HG02938 (cell line): Measurements from ENCODE around the gene KISS1R.
"Not testable (repeated sequence)": the region's sequence is repeated elsewhere in the genome, so short reads cannot be mapped to it uniquely, and the experiment has no call there.

ENCODE experiments used
- ATAC-seq: cut with Tn5 transposase; IDR thresholded peaks from one replicate; pipeline ENCODE4 v1.9.1; 2021; ENCODE audit warnings: mild to moderate bottlenecking, moderate library complexity; ENCODE audit not compliant: unreplicated experiment

KISS1R gene

DNA sequence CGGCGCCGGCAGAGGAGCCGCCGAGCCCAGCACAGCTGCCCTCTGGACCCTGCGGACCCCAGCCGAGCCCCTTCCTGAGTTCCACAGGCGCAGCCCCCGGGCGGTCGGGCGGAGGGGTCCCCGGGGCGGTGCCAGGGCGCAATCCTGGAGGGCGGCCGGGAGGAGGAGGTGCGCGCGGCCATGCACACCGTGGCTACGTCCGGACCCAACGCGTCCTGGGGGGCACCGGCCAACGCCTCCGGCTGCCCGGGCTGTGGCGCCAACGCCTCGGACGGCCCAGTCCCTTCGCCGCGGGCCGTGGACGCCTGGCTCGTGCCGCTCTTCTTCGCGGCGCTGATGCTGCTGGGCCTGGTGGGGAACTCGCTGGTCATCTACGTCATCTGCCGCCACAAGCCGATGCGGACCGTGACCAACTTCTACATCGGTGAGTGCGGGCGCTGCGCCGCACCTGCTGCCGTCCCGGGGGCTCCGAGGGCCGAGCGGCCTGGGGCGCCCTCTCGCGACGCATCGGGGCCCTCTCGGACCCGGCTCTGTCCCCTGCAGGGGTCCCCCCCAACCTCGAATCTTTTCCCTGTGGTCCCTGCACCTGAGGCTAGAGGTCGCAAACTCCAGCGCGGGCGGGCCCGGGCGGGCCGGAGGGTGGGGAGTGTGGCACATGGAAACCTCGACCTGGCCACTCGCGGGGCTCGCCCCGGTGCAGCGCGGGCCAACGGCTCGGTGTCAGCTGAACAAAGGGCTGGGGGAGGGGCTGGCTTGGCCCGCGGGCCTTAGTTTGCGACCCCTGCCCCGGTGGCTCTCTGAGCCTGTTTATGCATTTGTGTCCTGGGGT lies at the start of gene KISS1R:
Gene KISS1R (plus strand): TSS at position 11 of the 829 bp plus-strand sequence. CDS start 170 bp downstream, at position 181.
- ATAC-seq: no peak

DNA sequence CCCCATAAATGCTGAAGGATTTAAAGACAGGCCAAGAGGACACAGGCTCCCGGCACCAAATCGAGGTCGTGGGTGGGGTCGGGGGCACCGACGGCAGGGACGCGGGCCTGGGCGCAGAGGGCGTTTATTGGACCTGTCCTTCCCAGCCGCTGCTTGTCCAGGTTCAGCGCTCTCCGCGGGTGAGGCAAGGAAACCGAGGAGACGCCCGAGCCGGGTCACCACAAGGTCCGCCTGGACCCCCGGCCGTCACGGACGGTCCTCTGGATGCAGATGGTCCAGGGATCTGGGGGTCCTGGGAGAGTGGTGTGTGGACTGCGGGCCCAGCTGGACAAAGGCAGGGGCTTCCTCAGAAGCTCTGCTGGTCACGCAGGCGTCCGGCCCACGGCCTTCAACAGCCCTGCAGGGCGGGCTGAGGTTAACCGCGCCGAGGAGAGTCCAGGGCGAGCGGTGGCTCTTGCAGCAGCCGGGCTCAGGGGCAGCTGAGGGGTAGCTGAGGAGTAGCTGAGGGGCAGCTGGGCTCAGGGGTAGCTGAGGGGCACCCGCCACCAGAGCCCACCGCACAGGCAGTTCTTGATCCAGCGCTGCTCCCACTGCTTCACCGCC lies 49.2 kb upstream of the KISS1R start:
- no peak for ATAC-seq

DNA sequence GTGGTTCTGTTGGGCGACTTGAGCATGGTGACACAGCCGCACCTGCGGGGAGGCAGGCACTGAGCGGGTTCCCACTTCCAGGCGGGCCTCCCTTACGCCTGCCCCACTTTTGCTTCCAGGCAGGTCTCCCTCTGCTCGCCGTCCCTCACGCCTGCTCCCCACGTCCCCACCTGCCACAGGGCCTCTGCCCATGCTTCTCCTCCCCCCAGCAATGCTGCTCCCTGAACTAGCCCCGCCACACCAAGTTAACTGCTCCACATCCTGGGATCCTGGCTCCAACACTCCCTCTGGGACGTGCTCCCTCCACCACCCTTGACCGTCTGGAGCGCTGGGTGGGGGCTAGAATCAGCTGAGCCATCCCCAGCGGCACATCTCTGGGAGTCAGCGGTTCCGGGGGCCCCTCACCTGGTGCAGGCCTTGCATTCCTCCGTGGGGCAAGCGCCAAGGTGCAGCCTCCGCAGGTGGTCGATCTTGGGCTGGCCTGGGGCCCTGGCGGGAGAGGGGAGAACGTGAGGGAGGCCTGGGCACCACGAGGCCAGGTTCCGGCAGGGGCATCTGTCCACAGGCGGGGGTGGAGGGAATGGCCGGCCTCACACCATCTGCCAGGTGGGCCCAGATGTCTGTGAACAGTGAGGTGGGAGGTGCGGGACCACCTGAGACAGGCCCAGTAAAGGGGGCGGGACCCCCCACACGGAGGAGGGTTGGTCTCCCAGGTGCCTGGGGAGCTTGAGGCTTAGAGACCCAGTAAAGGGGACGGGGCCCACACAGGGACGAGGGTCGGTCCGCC lies 48.5 kb upstream of the KISS1R start:
- ATAC-seq: no peak

DNA sequence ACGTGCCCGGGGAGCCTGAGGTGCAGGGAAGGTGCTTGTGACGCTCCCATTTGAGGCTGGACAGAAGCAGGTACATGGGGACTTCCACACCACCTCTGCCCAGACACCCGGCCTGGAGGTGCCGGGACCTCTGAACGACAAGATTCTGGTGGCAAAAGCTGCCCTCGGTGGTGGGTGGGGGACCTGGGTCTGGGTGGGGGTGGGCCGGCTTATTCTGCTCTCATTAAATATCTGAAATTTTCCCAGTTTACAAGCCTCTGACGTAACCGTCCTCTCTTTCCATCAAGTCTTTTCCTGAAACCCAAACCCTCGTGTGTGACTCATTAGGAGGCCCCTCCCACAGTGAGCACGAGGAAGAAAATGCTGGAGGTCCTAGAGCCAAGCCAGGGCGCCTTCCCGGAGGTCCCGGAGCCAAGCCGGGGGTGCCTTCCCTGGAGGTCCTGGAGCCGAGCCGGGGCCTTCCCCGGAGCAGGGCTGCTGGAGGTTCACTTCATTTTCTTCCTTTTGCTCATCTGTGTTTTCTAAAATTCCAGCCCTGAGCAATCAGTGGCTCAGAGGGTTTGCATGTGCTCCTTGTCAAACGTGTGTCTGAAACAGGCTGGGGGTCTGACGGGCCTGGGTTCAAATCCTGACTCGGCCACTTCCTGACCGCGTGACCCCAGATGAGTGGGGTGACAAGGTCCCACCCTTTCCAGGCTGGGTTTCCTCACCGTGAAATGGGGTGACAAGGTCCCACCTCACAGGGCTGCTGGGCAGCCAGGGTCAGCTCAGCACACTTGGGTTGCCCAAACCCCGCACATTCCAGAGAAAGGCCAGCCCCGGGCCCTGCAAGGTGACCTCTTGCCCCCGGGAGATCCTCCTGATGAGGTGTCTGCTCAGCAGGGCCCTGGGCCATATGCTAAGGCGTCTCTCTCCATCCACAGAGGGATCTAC lies 47.6 kb upstream of the KISS1R start:
- no peak for ATAC-seq

DNA sequence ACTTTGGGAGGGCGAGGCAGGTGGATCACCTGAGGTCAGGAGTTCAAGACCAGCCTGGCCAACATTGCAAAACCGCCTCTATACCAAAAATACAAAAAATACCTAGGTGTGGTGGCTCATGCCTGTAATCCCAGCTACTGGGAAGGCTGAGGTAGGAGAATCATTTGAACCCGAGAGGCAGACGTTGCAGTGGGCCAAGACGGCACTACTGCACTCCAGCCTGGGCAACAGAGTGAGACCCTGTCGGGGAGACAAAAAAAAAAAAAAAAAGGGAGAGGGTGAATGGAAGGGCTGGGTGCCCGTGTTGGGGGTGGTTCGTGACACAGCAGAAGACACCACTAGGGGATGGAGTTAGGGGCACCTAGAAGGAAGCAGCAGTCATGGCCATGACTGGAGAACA lies 46.8 kb upstream of the KISS1R start:
- no peak for ATAC-seq

DNA sequence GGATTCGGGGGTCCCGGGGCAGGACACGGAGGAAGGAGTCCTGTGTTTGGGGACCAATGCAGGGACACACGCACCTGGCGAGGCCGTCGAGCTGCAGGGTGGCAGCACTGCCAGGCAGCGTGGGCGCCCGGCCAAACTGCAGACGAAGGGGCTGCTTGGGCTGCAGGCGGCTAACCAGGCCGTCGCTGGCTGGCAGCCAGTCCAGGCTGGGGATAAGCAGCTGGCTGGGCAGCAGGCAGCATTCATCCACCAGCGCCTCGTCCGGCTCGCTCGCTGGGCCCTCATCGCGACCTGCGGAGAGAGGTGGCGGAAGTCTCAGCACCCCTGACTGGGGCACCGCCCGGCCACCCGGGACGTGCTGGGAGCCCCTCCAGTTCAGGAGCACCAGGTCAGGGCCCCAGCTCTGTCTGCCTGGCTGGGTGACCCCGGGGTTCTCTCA lies 46.2 kb upstream of the KISS1R start:
- ATAC-seq: no peak

DNA sequence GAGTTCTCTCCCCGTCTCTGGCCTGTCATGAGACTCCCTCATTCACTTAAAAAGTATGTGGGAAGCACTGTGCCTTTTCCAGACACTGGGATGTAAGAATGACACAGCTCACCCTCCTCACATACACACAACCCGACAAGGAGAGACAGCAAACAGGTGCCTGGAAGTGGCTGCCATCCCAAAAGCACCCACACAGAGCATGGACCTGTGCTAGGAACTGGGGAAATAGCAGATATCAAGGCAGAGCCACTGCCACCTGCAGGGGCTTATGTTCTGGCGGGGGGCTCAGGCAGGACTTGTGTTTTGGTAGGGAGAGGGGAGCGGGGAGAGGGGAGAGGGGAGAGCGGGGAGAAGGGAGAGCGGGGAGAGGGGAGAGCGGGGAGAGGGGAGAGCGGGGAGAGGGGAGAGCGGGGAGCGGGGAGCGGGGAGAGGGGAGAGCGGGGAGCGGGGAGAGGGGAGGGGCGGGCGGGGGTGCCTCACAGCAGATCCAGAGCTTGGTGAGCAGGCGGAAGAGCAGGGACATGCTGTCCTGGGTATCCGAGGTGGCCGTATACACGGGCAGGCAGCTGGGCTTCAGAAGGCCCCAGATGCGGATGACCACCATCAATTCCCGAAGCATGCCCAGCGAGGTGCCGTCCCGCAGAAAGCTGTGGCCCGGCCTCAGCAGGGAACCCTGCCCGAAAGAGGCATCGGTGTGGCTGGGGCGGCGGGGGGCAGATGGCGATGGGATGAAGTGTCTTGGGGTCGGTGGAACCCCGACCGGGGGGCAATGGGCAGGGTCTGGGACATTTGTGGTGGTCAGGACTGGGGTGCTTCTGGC lies 45.5 kb upstream of the KISS1R start:
- ATAC-seq: no peak

DNA sequence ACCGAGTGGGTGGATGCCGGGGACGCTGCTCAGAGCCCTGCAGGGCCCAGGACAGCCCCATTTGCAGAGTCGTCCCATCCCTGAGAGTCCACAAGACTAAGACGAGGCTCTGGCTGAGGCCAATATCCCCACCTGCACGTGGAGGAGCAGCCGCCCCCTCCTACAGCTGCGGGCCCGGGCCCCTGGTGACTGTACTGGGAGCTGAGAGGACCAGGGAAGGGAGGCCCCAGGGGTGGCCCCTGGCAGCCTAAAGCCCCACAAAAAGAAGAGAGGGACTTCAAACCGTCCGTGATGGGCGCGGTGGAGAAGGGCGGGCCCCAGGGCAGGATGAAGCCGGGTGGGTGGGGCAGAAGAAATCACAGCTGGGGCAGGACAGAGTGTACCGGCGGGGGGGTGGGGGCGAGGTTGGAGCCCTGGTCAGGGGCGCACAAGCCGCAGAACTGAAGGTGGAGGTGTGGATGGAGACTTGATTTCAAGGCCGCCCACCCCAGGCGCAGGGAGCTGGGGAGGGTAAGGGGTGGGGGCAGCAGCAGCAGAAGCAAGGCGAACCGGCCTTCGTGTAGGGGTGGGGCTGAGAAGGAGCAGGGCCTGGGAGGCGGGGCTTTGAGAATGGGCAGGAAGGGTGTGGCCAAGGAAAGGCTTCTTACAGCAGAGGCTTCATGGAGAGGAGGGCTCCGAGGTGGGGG lies 44.7 kb upstream of the KISS1R start:
- ATAC-seq: no peak

DNA sequence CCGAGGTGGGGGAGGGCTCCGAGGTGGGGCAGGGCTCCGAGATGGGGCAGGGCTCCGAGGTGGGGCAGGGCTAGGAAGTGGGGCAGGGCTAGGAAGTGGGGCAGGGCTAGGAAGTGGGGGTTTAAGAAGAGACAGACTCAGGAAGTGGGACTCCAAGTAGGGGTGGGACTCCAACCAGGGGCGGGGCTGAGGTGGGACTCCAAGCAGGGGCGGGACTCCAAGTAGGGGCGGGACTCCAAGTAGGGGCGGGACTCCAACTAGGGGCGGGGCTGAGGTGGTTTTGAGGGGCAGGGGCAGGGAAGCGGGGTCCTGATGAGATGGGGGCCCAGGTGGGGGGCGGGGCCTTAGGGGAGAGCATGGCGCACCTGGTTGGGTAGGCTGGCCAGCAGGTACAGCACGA lies 44.0 kb upstream of the KISS1R start:
- ATAC-seq: no peak

DNA sequence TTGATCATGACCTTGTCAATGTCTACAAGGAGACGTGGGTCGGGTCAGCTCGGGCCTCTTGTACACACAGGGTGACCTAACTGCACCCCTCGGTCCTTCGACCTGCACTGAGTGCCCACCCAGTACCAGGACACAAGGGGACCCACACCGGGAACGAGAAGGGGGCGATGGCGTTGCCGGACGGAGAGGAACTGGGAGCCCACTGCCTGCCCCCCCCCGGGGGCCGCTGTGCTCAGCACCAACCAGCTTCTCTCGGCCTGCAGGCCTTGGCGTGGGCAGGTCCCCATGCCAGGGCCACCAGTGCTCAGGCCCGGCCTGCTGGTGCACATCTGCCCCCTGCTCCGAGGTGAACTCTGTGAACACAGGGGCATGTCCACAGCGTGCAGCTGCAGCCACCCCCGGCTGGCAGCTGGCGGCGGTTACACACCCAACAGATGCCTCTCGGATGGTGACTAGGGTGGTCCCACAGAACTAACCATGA lies 43.5 kb upstream of the KISS1R start:
- ATAC-seq: no peak

DNA sequence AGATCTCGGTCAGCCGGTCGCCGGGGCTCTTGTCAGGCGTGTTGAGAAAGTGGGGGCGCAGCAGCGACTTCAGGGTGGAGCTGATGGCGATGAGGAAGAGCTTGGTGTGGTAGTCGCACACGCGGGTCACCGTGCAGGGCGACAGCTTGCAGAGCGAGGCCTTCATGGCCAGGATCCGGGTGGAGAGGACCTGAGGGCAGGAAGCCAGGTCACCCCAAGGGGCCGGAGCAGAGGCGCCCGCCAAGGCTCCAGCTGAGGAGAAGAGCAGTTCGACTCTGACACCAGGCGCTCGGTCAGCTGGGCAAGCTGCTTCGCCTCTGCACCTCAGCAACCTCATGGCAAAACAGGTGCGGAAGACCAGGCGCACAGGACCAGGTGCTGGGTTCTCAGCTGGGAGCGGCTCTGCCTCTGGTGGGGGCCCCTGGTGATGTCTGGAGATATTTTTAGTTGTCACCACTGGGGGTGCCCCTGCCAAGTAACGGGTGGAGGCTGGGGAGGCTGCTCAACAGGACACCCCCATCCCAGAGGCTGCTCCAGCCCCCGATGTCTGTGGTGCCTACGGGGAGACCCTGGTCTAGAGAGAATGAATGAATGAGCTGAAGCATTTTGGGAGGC lies 41.8 kb upstream of the KISS1R start:
- ATAC-seq: no peak

DNA sequence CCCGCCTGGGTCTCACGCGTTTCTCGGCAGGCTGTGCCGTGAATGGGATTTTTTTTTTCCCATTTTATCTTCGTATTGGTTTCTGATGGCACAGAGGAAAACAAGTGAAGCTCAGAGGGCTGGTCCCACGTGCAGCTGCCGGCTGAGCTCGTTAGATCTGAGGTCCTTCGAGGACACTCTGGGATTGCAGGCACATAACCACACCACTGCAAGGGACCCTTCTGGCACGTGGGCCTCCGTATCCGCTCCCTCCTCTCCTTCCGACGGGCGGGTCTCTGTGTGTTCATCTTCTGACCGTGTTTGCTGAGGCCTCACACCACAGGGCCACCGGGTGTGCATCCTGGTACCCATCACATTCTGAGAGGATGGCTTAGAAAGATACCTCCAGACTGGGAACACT lies 41.0 kb upstream of the KISS1R start:
- ATAC-seq: no peak

DNA sequence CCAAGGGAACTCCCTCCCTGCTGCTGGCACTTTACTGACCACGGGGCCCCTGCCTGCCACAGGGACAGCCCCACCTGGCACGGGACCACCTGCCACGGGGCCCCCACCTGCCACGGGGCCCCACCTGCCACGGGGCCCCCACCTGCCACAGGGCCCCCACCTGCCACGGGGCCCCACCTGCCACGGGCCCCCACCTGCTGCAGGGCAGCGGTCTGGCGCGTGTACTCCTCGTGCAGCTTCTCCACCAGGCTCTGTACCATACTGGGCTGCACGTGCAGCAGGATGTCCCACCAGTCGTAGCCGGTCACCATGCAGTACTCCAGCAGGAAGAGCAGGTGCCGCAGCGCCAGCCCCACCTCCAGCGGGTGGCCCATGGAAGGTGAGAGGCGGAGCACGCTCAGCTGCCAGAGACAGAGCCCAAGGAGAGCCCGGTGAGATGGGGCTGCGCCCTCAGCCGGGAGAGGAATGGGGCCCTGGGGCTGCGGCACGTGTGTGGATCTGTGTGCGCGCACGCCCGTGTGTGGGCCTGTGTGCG lies 40.3 kb upstream of the KISS1R start:
- no peak for ATAC-seq

DNA sequence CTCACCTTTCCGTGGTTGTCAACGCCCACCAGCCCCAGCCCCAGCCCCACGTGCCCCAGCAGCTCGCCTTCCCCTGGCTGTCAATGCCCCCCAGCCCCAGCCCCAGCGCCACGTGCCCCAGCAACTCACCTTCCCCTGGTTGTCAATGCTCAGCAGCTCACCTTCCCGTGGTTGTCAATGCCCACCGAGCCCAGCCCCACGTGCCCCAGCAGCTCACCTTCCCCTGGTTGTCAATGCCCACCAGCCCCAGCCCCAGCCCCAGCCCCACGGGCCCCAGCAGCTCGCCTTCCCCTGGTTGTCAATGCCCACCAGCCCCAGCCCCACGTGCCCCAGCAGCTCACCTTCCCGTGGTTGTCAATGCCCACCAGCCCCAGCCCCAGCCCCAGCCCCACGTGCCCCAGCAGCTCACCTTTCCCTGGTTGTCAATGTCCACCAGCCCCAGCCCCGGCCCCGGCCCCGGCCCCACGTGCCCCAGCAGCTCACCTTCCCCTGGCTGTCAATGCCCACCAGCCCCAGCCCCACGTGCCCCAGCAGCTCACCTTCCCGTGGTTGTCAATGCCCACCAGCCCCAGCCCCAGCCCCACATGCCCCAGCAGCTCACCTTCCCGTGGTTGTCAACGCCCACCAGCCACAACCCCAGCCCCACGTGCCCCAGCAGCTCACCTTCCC lies 39.0 kb upstream of the KISS1R start:
- not testable (repeated sequence) for ATAC-seq

DNA sequence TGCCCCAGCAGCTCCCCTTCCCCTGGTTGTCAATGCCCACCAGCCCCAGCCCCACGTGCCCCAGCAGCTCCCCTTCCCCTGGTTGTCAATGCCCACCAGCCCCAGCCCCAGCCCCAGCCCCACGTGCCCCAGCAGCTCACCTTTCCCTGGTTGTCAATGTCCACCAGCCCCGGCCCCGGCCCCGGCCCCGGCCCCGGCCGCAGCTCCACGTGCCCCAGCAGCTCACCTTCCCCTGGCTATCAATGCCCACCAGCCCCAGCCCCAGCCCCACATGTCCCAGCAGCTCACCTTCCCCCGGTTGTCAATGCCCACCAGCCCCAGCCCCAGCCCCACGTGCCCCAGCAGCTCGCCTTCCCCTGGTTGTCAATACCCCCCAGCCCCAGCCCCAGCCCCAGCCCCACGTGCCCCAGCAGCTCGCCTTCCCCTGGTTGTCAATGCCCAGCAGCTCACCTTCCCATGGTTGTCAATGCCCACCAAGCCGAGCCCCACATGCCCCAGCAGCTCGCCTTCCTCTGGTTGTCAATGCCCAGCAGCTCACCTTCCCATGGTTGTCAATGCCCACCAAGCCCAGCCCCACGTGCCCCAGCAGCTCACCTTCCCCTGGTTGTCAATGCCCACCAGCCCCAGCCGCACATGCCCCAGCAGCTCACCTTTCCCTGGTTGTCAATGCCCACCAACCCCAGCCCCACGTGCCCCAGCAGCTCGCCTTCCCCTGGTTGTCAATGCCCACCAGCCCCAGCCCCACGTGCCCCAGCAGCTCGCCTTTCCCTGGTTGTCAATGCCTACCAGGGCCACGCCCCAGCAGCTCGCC lies 38.2 kb upstream of the KISS1R start:
- ATAC-seq: not testable (repeated sequence)

DNA sequence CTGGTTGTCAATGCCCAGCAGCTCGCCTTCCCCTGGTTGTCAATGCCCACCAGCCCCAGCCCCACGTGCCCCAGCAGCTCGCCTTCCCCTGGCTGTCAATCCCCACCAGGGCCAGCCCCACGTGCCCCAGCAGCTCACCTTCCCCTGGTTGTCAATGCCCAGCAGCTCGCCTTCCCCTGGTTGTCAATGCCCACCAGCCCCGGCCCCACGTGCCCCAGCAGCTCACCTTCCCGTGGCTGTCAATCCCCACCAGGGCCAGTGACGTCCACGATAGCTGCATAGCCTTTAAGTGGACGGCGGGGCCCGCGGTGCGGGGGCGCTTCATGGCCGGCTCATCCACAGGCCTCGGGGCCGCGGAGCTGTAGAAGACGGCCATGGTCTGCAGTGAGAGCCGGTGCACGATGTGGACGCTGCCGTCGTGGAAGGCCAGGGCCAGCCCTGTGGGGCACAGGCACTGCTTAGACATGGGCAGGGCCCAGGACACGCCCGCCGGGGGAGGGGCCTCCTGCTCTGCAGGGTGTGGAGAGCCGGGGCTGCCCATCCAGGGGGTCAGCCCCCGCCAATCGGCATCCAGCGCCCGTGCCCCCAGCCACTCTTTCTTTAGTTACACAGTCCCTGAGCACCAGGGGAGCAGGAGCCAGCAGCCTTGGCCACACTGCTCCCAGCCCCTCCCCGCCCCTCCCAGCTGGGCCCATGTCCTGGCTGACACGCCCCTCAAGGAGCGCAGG lies 37.3 kb upstream of the KISS1R start:
- no peak for ATAC-seq
